Progenitor cell of endocrine pancreas (in vitro differentiated cells): Measurements from ENCODE around the gene FXYD7. TPM values are rescaled to one million over a fixed set of nuclear protein-coding genes. Genes with fewer than 3 reads are reported as not detected.

ENCODE experiments used
- DNase-seq: peaks from one replicate; pipeline ENCODE4 v3.0.0; 2021; ENCODE audit warnings: low spot score; ENCODE audit not compliant: unreplicated experiment
- H3K27ac Mint-ChIP-seq: 2 replicates; pipeline ENCODE4 v1.8.0; 2021; ENCODE audit warnings: mild to moderate bottlenecking, moderate library complexity, mixed read lengths
- H3K27me3 Mint-ChIP-seq: 2 replicates; pipeline ENCODE4 v1.8.0; 2021; ENCODE audit warnings: mixed read lengths
- H3K36me3 Mint-ChIP-seq: 2 replicates; pipeline ENCODE4 v1.8.0; 2022; ENCODE audit warnings: mixed read lengths; ENCODE audit not compliant: insufficient read depth
- H3K4me1 Mint-ChIP-seq: 2 replicates; pipeline ENCODE4 v1.8.0; 2021; ENCODE audit warnings: low read depth, mixed read lengths
- H3K4me3 Mint-ChIP-seq: 2 replicates; pipeline ENCODE4 v1.8.0; 2021; ENCODE audit warnings: low read depth, mild to moderate bottlenecking, moderate library complexity, mixed read lengths
- H3K9me3 Mint-ChIP-seq: 2 replicates; pipeline ENCODE4 v1.8.0; 2021; ENCODE audit warnings: low read depth, mixed read lengths
- long read RNA-seq: library from polyadenylated mRNA; unstranded; transcript quantifications from one replicate; pipeline ENCODE4 v2.0.0, GENCODE V29; 2020
- total RNA-seq: library from RNA; stranded (reverse); gene quantifications from 2 replicates; pipeline ENCODE4 v1.2.1, GENCODE V29; 2021
- TF ChIP-seq, protein P1 (sequence below): fragments of 200-600 bp; sonication (generic); IDR thresholded peaks from one replicate; pipeline ENCODE4 v1.5.0; 2021; ENCODE audit warnings: antibody characterized with exemption, mild to moderate bottlenecking; ENCODE audit not compliant: unreplicated experiment

Gene FXYD7, protein sequence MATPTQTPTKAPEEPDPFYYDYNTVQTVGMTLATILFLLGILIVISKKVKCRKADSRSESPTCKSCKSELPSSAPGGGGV
- total RNA-seq, result not detected in 2 replicates
- long read RNA-seq, result 0 reads

DNA sequence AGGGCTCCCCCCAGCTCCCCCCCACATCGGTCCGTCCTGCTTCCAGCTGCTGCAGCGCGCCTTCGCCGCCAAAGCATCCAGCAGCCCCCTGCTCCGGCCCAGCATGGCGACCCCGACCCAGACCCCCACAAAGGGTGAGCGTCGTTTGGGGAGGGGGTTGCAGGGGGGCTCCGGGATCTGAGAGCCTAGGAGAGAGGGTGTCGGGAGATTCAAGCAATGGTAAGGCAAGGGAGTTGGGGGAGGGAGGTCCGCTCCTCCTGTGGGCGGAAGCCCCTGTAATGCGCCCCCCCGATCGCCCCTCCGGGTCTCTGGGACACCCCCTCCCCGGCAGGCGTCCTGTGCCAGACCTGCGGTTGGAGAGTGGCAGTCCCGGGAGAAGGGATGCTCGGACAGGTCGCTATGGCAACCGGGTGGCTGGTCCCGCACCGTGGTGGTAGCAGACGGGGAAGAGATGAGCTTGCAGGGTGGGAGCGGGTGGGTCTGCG, at the start of gene FXYD7:
TSS of gene FXYD7 (plus strand) at position 25 of the 485 bp plus-strand sequence. CDS start at position 104, 79 bp downstream.
- no peaks in the 10 kb centered on the region for H3K36me3 Mint-ChIP-seq
- H3K4me3 Mint-ChIP-seq, result no peak within 1 kb of the TSS
- peaks cover 9% of the 10 kb centered on the region for H3K4me1 Mint-ChIP-seq
- TF ChIP-seq, protein P1, sequence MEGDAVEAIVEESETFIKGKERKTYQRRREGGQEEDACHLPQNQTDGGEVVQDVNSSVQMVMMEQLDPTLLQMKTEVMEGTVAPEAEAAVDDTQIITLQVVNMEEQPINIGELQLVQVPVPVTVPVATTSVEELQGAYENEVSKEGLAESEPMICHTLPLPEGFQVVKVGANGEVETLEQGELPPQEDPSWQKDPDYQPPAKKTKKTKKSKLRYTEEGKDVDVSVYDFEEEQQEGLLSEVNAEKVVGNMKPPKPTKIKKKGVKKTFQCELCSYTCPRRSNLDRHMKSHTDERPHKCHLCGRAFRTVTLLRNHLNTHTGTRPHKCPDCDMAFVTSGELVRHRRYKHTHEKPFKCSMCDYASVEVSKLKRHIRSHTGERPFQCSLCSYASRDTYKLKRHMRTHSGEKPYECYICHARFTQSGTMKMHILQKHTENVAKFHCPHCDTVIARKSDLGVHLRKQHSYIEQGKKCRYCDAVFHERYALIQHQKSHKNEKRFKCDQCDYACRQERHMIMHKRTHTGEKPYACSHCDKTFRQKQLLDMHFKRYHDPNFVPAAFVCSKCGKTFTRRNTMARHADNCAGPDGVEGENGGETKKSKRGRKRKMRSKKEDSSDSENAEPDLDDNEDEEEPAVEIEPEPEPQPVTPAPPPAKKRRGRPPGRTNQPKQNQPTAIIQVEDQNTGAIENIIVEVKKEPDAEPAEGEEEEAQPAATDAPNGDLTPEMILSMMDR, result peak; percentile 35
- H3K9me3 Mint-ChIP-seq, result no peaks in the 10 kb centered on the region
- peaks cover 67% of the 10 kb centered on the region for H3K27me3 Mint-ChIP-seq
- DNase-seq, result no peak
- H3K27ac Mint-ChIP-seq, result no peak within 1 kb of the TSS

DNA sequence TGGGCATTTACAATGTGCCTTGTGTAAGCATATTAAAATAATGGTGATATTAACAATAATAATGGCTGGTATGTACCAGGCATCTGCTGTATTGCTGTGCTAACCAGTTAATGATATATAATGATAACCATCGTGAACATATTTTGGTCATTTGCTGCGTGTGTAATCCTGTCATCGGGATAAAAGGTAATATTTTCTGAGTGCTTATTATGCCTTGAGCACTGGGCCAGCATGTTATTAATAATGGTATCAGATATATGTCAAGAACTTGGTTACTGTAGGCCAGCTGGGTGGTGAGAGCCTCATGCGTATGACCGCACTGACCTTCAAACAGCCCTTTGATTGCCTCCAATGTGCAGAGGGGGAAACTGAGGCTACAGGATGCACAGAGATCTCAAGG, 49.6 kb upstream of the FXYD7 start:
- no peaks in the 10 kb centered on the region for H3K36me3 Mint-ChIP-seq
- no peak overlapping the region for H3K4me3 Mint-ChIP-seq
- peaks cover 6% of the 10 kb centered on the region for H3K27me3 Mint-ChIP-seq
- H3K4me1 Mint-ChIP-seq, result peaks cover 8% of the 10 kb centered on the region
- no peak for DNase-seq
- TF ChIP-seq, protein P1, result no peak
- H3K27ac Mint-ChIP-seq, result no peak overlapping the region
- H3K9me3 Mint-ChIP-seq, result no peaks in the 10 kb centered on the region

DNA sequence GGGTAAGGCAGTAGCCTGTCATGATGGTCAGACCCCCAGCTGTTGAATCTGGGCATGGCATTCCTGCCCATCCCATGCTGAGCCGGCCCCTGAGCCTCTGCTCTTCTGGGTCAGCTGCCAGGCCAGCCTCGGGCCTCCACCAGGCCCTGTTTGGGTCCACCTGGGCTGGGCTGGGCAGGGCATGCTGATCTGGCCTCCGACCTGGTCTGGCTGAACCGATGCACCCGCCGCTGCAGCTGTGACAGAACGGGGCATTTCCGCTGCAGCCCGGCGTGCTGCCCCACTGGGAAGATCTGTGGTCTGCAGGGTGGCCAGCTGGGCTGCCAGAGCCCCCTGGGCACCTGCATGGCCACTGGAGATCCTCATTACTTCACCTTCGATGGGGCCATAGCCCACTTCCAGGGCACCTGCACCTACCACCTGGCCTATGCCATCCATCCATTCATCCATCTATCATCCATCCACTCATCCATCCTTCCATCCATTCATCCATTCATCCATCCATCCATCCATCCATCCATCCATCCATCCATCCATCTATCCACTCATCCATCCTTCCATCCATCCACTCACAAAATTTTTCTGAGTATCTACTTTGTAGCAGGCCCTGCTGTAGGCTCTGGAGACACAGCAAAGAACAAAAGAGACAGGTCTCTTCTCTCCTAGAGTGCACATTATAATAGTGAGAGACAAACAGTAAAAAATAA, 49.0 kb upstream of the FXYD7 start:
- DNase-seq, result no peak
- no peaks in the 10 kb centered on the region for H3K9me3 Mint-ChIP-seq
- H3K27me3 Mint-ChIP-seq, result peaks cover 6% of the 10 kb centered on the region
- H3K4me1 Mint-ChIP-seq, result peaks cover 8% of the 10 kb centered on the region
- TF ChIP-seq, protein P1, result no peak
- no peak overlapping the region for H3K27ac Mint-ChIP-seq
- no peaks in the 10 kb centered on the region for H3K36me3 Mint-ChIP-seq
- H3K4me3 Mint-ChIP-seq, result no peak overlapping the region

DNA sequence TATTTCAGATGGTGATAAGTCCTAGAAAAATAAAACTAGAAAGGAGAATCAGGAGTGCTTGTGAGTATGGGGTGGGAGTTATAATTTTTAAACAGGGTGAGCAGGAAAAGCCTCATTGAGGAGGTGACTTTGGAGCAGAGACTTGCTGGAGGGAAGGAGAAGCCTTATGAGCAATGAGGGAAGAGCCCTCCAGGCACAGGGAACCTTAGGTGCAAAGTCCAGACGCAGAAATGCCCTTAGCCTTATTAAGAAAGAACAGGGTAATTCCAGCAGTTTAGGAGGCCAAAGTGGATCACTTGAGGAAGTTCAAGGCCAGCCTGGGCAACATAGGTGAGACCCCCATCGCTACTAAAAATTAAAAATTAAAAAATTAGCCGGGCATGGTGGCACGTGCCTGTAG, 48.4 kb upstream of the FXYD7 start:
- Mint-ChIP-seq H3K36me3 (no peaks in the 10 kb centered on the region), H3K9me3 (no peaks in the 10 kb centered on the region), H3K4me1 (peaks cover 7% of the 10 kb centered on the region), H3K4me3 (no peak overlapping the region), H3K27ac (no peak overlapping the region), H3K27me3 (peaks cover 6% of the 10 kb centered on the region)
- TF ChIP-seq, protein P1, result no peak
- DNase-seq, result no peak

DNA sequence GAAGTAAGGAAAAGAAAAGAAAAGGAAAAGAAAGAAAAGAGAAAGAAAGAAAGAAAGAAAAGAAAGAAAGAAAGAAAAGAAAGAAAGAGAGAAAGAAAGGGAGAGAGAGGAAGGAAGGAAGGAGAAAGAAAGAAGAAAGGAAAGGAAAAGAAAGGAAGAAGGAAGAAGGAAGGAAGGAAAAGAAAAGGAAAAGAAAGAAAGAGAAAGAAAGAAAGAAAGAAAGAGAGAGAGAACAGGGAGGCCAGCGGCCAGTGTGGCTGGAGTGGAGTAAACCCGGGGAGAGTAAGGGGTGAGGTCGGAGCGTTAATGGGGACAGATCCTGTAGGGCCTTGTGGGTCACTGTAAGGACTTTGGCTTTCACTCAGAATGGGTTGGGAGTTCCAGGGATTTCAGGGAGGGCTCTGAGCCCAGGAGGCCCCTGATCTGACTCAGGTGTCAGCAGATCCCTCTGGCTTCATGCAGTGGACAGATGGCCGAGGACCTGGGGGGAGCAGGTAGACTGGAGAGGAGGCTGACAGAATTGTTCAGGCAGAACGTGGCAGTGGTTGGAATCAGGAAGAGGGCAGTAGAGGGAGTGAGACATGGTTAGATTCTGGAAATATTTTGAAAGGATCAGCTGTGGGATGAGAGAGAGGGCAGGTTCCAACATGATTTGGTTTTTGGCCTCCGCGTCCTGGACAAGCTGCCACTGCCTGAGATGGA, 47.2 kb upstream of the FXYD7 start:
- Mint-ChIP-seq H3K4me1 (peaks cover 5% of the 10 kb centered on the region), H3K27ac (peak overlapping the region; percentile 11), H3K9me3 (no peaks in the 10 kb centered on the region), H3K27me3 (peaks cover 6% of the 10 kb centered on the region), H3K4me3 (no peak overlapping the region), H3K36me3 (no peaks in the 10 kb centered on the region)
- DNase-seq, result no peak
- TF ChIP-seq, protein P1, result no peak
